Heart right ventricle (tissue), 16 donors: ENCODE results near the gene ARHGEF16. TPM values are rescaled to one million over a fixed set of nuclear protein-coding genes. Genes with fewer than 3 reads are reported as not detected.

Experiments used
- ATAC-seq, 8 donors: fragments of 200-7000 bp; cut with Tn5 transposase; one replicate each; pipeline ENCODE4 v1.9.1; 2020; ENCODE audit warnings: mild to moderate bottlenecking in 8 of 8, moderate library complexity in 8 of 8, moderate number of reproducible peaks in 1 of 8
- DNase-seq, 2 donors: peaks; one replicate each; pipeline ENCODE4 v3.0.0-alpha.2; 2020
- H3K27ac ChIP-seq, 10 donors: fragments of 200-600 bp; sonication (generic) in 2 of 10; one replicate each; pipeline versions ENCODE4 v1.5.0 to v1.8.0; 2020 to 2022; ENCODE audit warnings: mild to moderate bottlenecking in 3 of 10
- H3K27me3 ChIP-seq, 7 donors: fragments of 200-600 bp; one replicate each; pipeline ENCODE4 v1.8.0; 2021 to 2022; ENCODE audit warnings: mild to moderate bottlenecking in 2 of 7
- H3K36me3 ChIP-seq, 9 donors: fragments of 200-600 bp; sonication (generic) in 1 of 9; one replicate each; pipeline versions ENCODE4 v1.5.0 to v1.8.0; 2020 to 2022; ENCODE audit warnings: mild to moderate bottlenecking in 2 of 9
- H3K4me1 ChIP-seq, 9 donors: fragments of 200-600 bp; sonication (generic) in 1 of 9; one replicate each; pipeline versions ENCODE4 v1.5.0 to v1.8.0; 2020 to 2022; ENCODE audit warnings: mild to moderate bottlenecking in 4 of 9
- H3K4me3 ChIP-seq, 10 donors: fragments of 200-600 bp; sonication (generic) in 2 of 10; one replicate each; pipeline versions ENCODE4 v1.5.0 to v1.8.0; 2020 to 2022; ENCODE audit warnings: mild to moderate bottlenecking in 7 of 10, moderate library complexity in 2 of 10
- H3K9me3 ChIP-seq, 11 donors: fragments of 200-600 bp in 10 of 11; sonication (generic) in 2 of 11; one replicate each; pipeline versions ENCODE4 v1.5.0 to v1.8.0; 2013 to 2022; ENCODE audit warnings: mild to moderate bottlenecking in 2 of 11, control low read depth in 1 of 11, moderate library complexity in 1 of 11
- CTCF ChIP-seq, 9 donors: fragments of 200-600 bp; sonication (generic) in 2 of 9; IDR thresholded peaks; one replicate each; pipeline versions ENCODE4 v1.5.0 to v1.8.0; 2021 to 2022; ENCODE audit warnings: antibody characterized with exemption in 9 of 9, mild to moderate bottlenecking in 5 of 9, moderate library complexity in 1 of 9
- WGBS, 2 donors: extraction: QIAGEN DNeasy Blood & Tissue Kit; methylation state at CpG; one replicate each; pipeline ENCODE4 v1.1.7; 2013; ENCODE audit warnings: inconsistent platforms in 1 of 2; 5-methylcytosine and 5-hydroxymethylcytosine counted together
- intact Hi-C, 10 donors: fragments of 100-400 bp; cut with DNase I; formaldehyde crosslinking; loops; one replicate each; pipeline versions ENCODE4 v1.11.1 to v1.14.2; 2022
- polyA plus RNA-seq, 2 donors: library from polyadenylated mRNA; stranded (reverse); fragments of 200-250 nt; gene quantifications; one replicate each; pipeline ENCODE4 v1.2.3, GENCODE V29; 2013
- total RNA-seq, 10 donors: library from RNA; stranded (reverse); fragmentation: NEBNext Ultra II Directional in 3 of 10; extraction: Animal tissue kit (Norgen Biotek cat#: 25700) in 3 of 10; gene quantifications; one replicate each; pipeline versions ENCODE4 v1.2.1 to v1.2.4, GENCODE V29; 2021 to 2023
- donor health status: Arrhythmogenic right ventricular cardiomyopathy.
- donor health status: ischemic (EF 13 %, LVEDD 7.1; RV severe dilation, severe dysfunction).
- donor health status: healthy with polysubstance abuse.
- donor health status: DM: no; HTN: yes; CAD: no.
- donor health status: DM: no; HTN: no; CAD: no.
- donor health status: ischemic (EF 25% LVEDD 6.9; RV normal size, moderate dysfunction).
- donor health status: ischemic (EF 25% LVEDD 5.7; RV mildly dilated, moderate dysfunction).
- donor health status: healthy.
- donor health status: DM: yes; HTN: yes; CAD: no.
- donor health status: Ischemic cardiomyopathy.
- donor health status: ischemic (EF 35%, LVEDD 5.7; RV mildly dilated, moderate dysfunction).
- donor health status: nonischemic (EF 11% LVEDD 7.7; RV severe dilation, severe dysfunction).
- donor health status: DM: yes; HTN: yes; CAD: no.
- donor health status: PGD.
- donor health status: ischemic (EF 29% LVEDD 5.4; RV normal size, mild dysfunction).
- donor health status: nonischemic (EF 23%, LVEDD 6.1; RV moderate dilation, normal function).

ARHGEF16 gene
- total and polyA plus RNA-seq, 12 donors = 0.17 to 1.1 (median 0.40) TPM

- ATAC-seq = no peak
- H3K4me3 ChIP-seq = no peak overlapping the region
- WGBS, 2 donors = 92 to 93% methylated on average over 14 of the region's 14 CpGs
- H3K4me1 ChIP-seq = no peaks in the 10 kb centered on the region
- peaks cover 0 to 25% (median 0%) of the 10 kb centered on the region in 7 donors for H3K27me3 ChIP-seq
- H3K27ac ChIP-seq = no peak overlapping the region
- H3K9me3 ChIP-seq = peaks cover 0 to 13% (median 3%) of the 10 kb centered on the region in 11 donors
- intact Hi-C loops = loop anchor here in 2 of 10 donors (2.0 kb wide), 1 partner anchor 32 kb away; no protein-coding TSS in a partner anchor
- no peak for TF ChIP-seq CTCF (IDR thresholded peaks at IDR 0.05)
- no peak for DNase-seq
- H3K36me3 ChIP-seq = no peaks in the 10 kb centered on the region
These were observed 30.6 kb downstream of the ARHGEF16 start for GRCh38 chr1:3485016-3485415.

- intact Hi-C loops = no loop called here
- Histone ChIP-seq H3K27ac (no peak overlapping the region), H3K27me3 (peaks cover 0 to 21% (median 0%) of the 10 kb centered on the region in 7 donors), H3K4me3 (no peak overlapping the region), H3K4me1 (peaks cover 0 to 9% (median 6%) of the 10 kb centered on the region in 9 donors), H3K9me3 (peaks cover 0 to 13% (median 3%) of the 10 kb centered on the region in 11 donors), H3K36me3 (no peaks in the 10 kb centered on the region)
- WGBS, 2 donors = 92 to 95% methylated on average over 4 of the region's 4 CpGs
- ATAC-seq (no peak), DNase-seq (no peak)
- TF ChIP-seq CTCF (IDR thresholded peaks at IDR 0.05) = no peak
These were observed 34.0 kb downstream of the ARHGEF16 start for GRCh38 chr1:3488432-3488831.

GRCh38 chr1:3490046-3490745 lies 35.7 kb downstream of the ARHGEF16 start:
- TF ChIP-seq CTCF (IDR thresholded peaks at IDR 0.05) = no peak
- Histone ChIP-seq H3K27ac (no peak overlapping the region), H3K4me1 (peaks cover 0 to 9% (median 6%) of the 10 kb centered on the region in 9 donors), H3K36me3 (no peaks in the 10 kb centered on the region), H3K27me3 (peaks cover 0 to 14% (median 0%) of the 10 kb centered on the region in 7 donors), H3K4me3 (no peak overlapping the region), H3K9me3 (peaks cover 0 to 13% (median 3%) of the 10 kb centered on the region in 11 donors)
- DNase-seq (no peak), ATAC-seq (no peak)
- 94 to 95% methylated on average over 23 of the region's 23 CpGs for WGBS, 2 donors
- intact Hi-C loops = loop anchor here in 8 of 10 donors (2.0 to 10.0 kb wide), 7 partner anchors 72 to 237 kb away; no protein-coding TSS in a partner anchor

- intact Hi-C loops = loop anchor here (1.0 to 10.0 kb wide), 9 partner anchors 71 to 236 kb away; no protein-coding TSS in a partner anchor
- ATAC-seq (peak; percentile 79 to 91 (median 83)), DNase-seq (peak; percentile 72 to 86)
- 40% methylated on average over 41 of the region's 41 CpGs for whole genome bisulfite sequencing, 2 donors
- Histone ChIP-seq H3K27me3 (peaks cover 0 to 7% (median 0%) of the 10 kb centered on the region in 7 donors), H3K4me1 (peaks cover 0 to 9% (median 6%) of the 10 kb centered on the region in 9 donors), H3K27ac (no peak overlapping the region), H3K36me3 (no peaks in the 10 kb centered on the region), H3K4me3 (peak overlapping the region in 1 of 10 donors; percentile 1), H3K9me3 (peaks cover 0 to 13% (median 3%) of the 10 kb centered on the region in 11 donors)
- TF ChIP-seq CTCF (IDR thresholded peaks at IDR 0.05) = peak; percentile 99 to 100 (median 100)
These were observed 37.1 kb downstream of the ARHGEF16 start for GRCh38 chr1:3491291-3492246.
